A549 (cell line): ENCODE measurements around the gene KIZ. TPM values are rescaled to one million over a fixed set of nuclear protein-coding genes. Genes with fewer than 3 reads are reported as not detected.
A peak's percentile ranks its signal among the peaks of the same experiment; 100 is the strongest.

Experiments used
- ATAC-seq, 2 experiments: fragments of 200-7000 bp in 1 of 2; fragments of >200 bp in 1 of 2; cut with Nextera tagmentation in 1 of 2; cut with Tn5 transposase in 1 of 2; 3 replicates each; pipeline versions ENCODE4 v1.8.0 to v1.9.1; 2018 to 2020; ENCODE audit warnings: mild to moderate bottlenecking in 1 of 2, moderate library complexity in 1 of 2
- CTCF ChIA-PET: fragments of 300-600 bp; sonication (Branson Sonifier 250); formaldehyde crosslinking; extraction: SDS; loops from one replicate; lab custom pipeline; 2021; ENCODE audit warnings: antibody characterized with exemption, inconsistent platforms; lab: Yijun Ruan, JAX
- POLR2A ChIA-PET: fragments of 350-600 bp; formaldehyde crosslinking; extraction: SDS; loops from one replicate; lab custom pipeline; 2021; ENCODE audit warnings: antibody characterized with exemption, inconsistent platforms; lab: Yijun Ruan, JAX
- DNase-seq, 2 experiments: peaks; one replicate each; pipeline versions ENCODE4 v3.0.0 to v3.0.0-alpha.2; 2011 to 2016; ENCODE audit warnings: low read depth in 1 of 2, low spot score in 1 of 2
- FAIRE-seq: peaks from 2 replicates; lab custom pipeline; 2011; peaks lifted over from hg19 to GRCh38; lab: Jason Lieb, UNC
- H3K27ac ChIP-seq, 2 experiments: fragments of >200 bp; sonication (Bioruptor Twin); formaldehyde crosslinking; 3 replicates each; pipeline ENCODE4 v1.5.1; 2016 to 2017
- H3K4me1 ChIP-seq: fragments of >200 bp; sonication (Bioruptor Twin); formaldehyde crosslinking; 3 replicates; pipeline ENCODE4 v1.6.1; 2016
- H3K4me2 ChIP-seq: fragments of >200 bp; sonication (Bioruptor Twin); formaldehyde crosslinking; 3 replicates; pipeline ENCODE4 v1.6.1; 2016
- H3K4me3 ChIP-seq: fragments of >200 bp; sonication (Bioruptor Twin); formaldehyde crosslinking; 3 replicates; pipeline ENCODE4 v1.5.1; 2016
- H3K9me3 ChIP-seq: fragments of >200 bp; sonication (Bioruptor Twin); formaldehyde crosslinking; 3 replicates; pipeline ENCODE4 v1.6.1; 2016
- ATOH8 ChIP-seq: fragments of 250-450 bp; sonication (Bioruptor Pico); IDR thresholded peaks from 2 replicates; pipeline ENCODE4 v1.5.0; 2020; ENCODE audit warnings: low read depth, mild to moderate bottlenecking, moderate library complexity
- CBX2 ChIP-seq: fragments of 200-600 bp; sonication (generic); IDR thresholded peaks from 2 replicates; pipeline ENCODE4 v1.6.1; 2016; ENCODE audit warnings: low read depth, mild to moderate bottlenecking, borderline replicate concordance
- CEBPB ChIP-seq, 2 experiments: fragments of >200 bp in 1 of 2; sonication (Bioruptor Twin) in 1 of 2; formaldehyde crosslinking in 1 of 2; IDR thresholded peaks; 2 replicates each; pipeline ENCODE4 v1.6.1; 2012 to 2016
- CHD2 ChIP-seq: fragments of 150-350 bp; IDR thresholded peaks from 2 replicates; pipeline ENCODE4 v1.6.1; 2014; ENCODE audit warnings: low read length; ENCODE audit not compliant: partially characterized antibody
- CHD4 ChIP-seq: fragments of 200-600 bp; sonication (generic); IDR thresholded peaks from 2 replicates; pipeline ENCODE4 v1.6.1; 2016; ENCODE audit warnings: antibody characterized with exemption, mild to moderate bottlenecking, borderline replicate concordance
- CTCF ChIP-seq: fragments of >200 bp; sonication (Bioruptor Twin); formaldehyde crosslinking; IDR thresholded peaks from 3 replicates; pipeline ENCODE4 v1.5.1; 2016
- EHF ChIP-seq: fragments of 250-450 bp; sonication (Bioruptor Pico); IDR thresholded peaks from 2 replicates; pipeline ENCODE4 v1.5.0; 2020; ENCODE audit warnings: mild to moderate bottlenecking
- EHMT2 ChIP-seq: fragments of 200-600 bp; sonication (generic); IDR thresholded peaks from 2 replicates; pipeline ENCODE4 v1.6.1; 2016; ENCODE audit warnings: antibody characterized with exemption, low read depth, mild to moderate bottlenecking, moderate library complexity
- FOSL2 ChIP-seq, 2 experiments: fragments of 450-650 bp in 1 of 2; fragments of >200 bp in 1 of 2; sonication (Bioruptor Twin) in 1 of 2; formaldehyde crosslinking; IDR thresholded peaks; 2 replicates each; pipeline versions ENCODE4 v1.5.0 to v1.6.1; 2016 to 2020; ENCODE audit warnings: mild to moderate bottlenecking in 1 of 2, moderate library complexity in 1 of 2
- FOXS1 ChIP-seq: fragments of 250-450 bp; sonication (Bioruptor Pico); IDR thresholded peaks from 2 replicates; pipeline ENCODE4 v1.5.0; 2020; ENCODE audit warnings: mild to moderate bottlenecking, moderate library complexity
- GATA3 ChIP-seq: IDR thresholded peaks from 2 replicates; pipeline ENCODE4 v1.6.1; 2012; ENCODE audit warnings: borderline replicate concordance
- HEYL ChIP-seq: fragments of 250-450 bp; sonication (Bioruptor Pico); IDR thresholded peaks from 2 replicates; pipeline ENCODE4 v1.8.0; 2021; ENCODE audit warnings: mild to moderate bottlenecking, moderate library complexity
- HOXB13 ChIP-seq: fragments of 250-450 bp; sonication (Bioruptor Pico); IDR thresholded peaks from 2 replicates; pipeline ENCODE4 v1.5.0; 2020; ENCODE audit warnings: low read depth, mild to moderate bottlenecking, moderate library complexity
- JUNB ChIP-seq: fragments of >200 bp; sonication (Bioruptor Twin); formaldehyde crosslinking; IDR thresholded peaks from 2 replicates; pipeline ENCODE4 v1.6.1; 2016
- KDM5A ChIP-seq: fragments of 200-600 bp; sonication (generic); IDR thresholded peaks from 2 replicates; pipeline ENCODE4 v1.6.1; 2016; ENCODE audit warnings: antibody characterized with exemption, mild to moderate bottlenecking
- MAZ ChIP-seq: fragments of 150-350 bp; IDR thresholded peaks from 2 replicates; pipeline ENCODE4 v1.6.1; 2014; ENCODE audit warnings: antibody characterized with exemption, low read depth, low read length, borderline replicate concordance
- MYC ChIP-seq: IDR thresholded peaks from 2 replicates; pipeline ENCODE4 v1.6.1; 2012; ENCODE audit warnings: mild to moderate bottlenecking, inconsistent platforms, low read length, improper control_type of control experiment, borderline replicate concordance
- PHF8 ChIP-seq: fragments of 200-600 bp; sonication (generic); IDR thresholded peaks from 2 replicates; pipeline ENCODE4 v1.6.1; 2016; ENCODE audit warnings: low read depth, mild to moderate bottlenecking, antibody characterized with exemption, moderate library complexity, borderline replicate concordance
- RAD21 ChIP-seq, 2 experiments: fragments of >200 bp in 1 of 2; sonication (Bioruptor Twin) in 1 of 2; formaldehyde crosslinking in 1 of 2; IDR thresholded peaks in 1 of 2; conservative IDR thresholded peaks in 1 of 2; 2 replicates in 1 of 2; 3 replicates in 1 of 2; pipeline ENCODE4 v1.6.1; 2012 to 2018; ENCODE audit warnings: inconsistent platforms in 1 of 2
- SMC3 ChIP-seq: fragments of >200 bp; sonication (Bioruptor Twin); formaldehyde crosslinking; IDR thresholded peaks from 3 replicates; pipeline ENCODE4 v1.6.1; 2018; ENCODE audit warnings: inconsistent platforms
- TFCP2L1 ChIP-seq: fragments of 250-450 bp; sonication (Bioruptor Pico); IDR thresholded peaks from 2 replicates; pipeline ENCODE4 v1.5.0; 2021; ENCODE audit warnings: mild to moderate bottlenecking
- TP53 ChIP-seq: fragments of 250-450 bp; sonication (Bioruptor Pico); IDR thresholded peaks from 2 replicates; pipeline ENCODE4 v1.5.0; 2021; ENCODE audit warnings: mild to moderate bottlenecking, moderate library complexity
- ZC3H11A ChIP-seq: fragments of 450-650 bp; IDR thresholded peaks from 2 replicates; pipeline ENCODE4 v1.6.1; 2014; ENCODE audit warnings: antibody characterized with exemption, mild to moderate bottlenecking
- ZFP36 ChIP-seq: fragments of 450-650 bp; IDR thresholded peaks from 2 replicates; pipeline ENCODE4 v1.6.1; 2014; ENCODE audit warnings: borderline replicate concordance; ENCODE audit not compliant: partially characterized antibody
- WGBS: methylation state at CpG from one replicate; pipeline ENCODE4 v1.1.6; 2017; ENCODE audit errors: missing lambda C conversion rate; 5-methylcytosine and 5-hydroxymethylcytosine counted together
- polyA plus RNA-seq, 4 experiments: library from polyadenylated mRNA; depleted of rRNA in 3 of 4; stranded (reverse); fragments of >200 nt; fragmentation: RNase III in 1 of 4; extraction: RNeasy Plus Mini Kit Qiagen cat#74134 plus additional on column Dnase treatment in 1 of 4; gene quantifications; 2 replicates in 3 of 4; 3 replicates in 1 of 4; pipeline ENCODE4 v1.2.3, GENCODE V29; 2011 to 2017
- TF ChIP-seq, protein P1 (sequence below): fragments of 150-350 bp; IDR thresholded peaks from 2 replicates; pipeline ENCODE4 v1.6.1; 2014; ENCODE audit warnings: low read depth, mild to moderate bottlenecking, low read length

The KIZ gene
- polyA plus RNA-seq, 2 of the 4 experiments (the other 2 are of a cell fraction): 6.3 to 19.1 TPM

- no peak for ATAC-seq
- DNase-seq: no peak
- Histone ChIP-seq H3K4me2 (no peak overlapping the region), H3K27ac (no peak overlapping the region), H3K4me1 (no peaks in the 10 kb centered on the region), H3K9me3 (no peaks in the 10 kb centered on the region), H3K4me3 (no peak overlapping the region)
- ChIA-PET POLR2A (no interaction called here), CTCF (no interaction called here)
- peak; percentile 39 for FAIRE-seq
- TF ChIP-seq GATA3 (no peak), CHD4 (no peak), TP53 (CRISPR knock-in tag) (no peak)
- WGBS: 83% methylated on average over 6 of the region's 6 CpGs
Observed at GRCh38 chr20:21159658-21160380, 33.9 kb downstream of the KIZ start.

GRCh38 chr20:21161926-21162325 is 36.0 kb downstream of the KIZ start:
- ChIA-PET POLR2A (no interaction called here), CTCF (no interaction called here)
- ATAC-seq: no peak
- H3K4me1 ChIP-seq: no peaks in the 10 kb centered on the region
- TF ChIP-seq CBX2 (no peak), JUNB (no peak), ATOH8 (no peak), EHMT2 (no peak), MYC (no peak), SMC3 (no peak), EHF (CRISPR knock-in tag) (no peak), TFCP2L1 (CRISPR knock-in tag) (no peak), ZC3H11A (no peak), KDM5A (no peak)
- TF ChIP-seq, protein P1, sequence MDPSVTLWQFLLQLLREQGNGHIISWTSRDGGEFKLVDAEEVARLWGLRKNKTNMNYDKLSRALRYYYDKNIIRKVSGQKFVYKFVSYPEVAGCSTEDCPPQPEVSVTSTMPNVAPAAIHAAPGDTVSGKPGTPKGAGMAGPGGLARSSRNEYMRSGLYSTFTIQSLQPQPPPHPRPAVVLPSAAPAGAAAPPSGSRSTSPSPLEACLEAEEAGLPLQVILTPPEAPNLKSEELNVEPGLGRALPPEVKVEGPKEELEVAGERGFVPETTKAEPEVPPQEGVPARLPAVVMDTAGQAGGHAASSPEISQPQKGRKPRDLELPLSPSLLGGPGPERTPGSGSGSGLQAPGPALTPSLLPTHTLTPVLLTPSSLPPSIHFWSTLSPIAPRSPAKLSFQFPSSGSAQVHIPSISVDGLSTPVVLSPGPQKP: no peak
- H3K4me2 ChIP-seq: no peak overlapping the region
- H3K9me3 ChIP-seq: no peaks in the 10 kb centered on the region
- H3K27ac ChIP-seq: no peak overlapping the region
- FAIRE-seq: no peak
- no peak for DNase-seq
- no peak overlapping the region for H3K4me3 ChIP-seq
- 89% methylated on average over 5 of the region's 5 CpGs for WGBS

GRCh38 chr20:21162631-21163030 is 36.7 kb downstream of the KIZ start:
- Histone ChIP-seq H3K4me2 (no peak overlapping the region), H3K27ac (no peak overlapping the region), H3K9me3 (no peaks in the 10 kb centered on the region), H3K4me3 (no peak overlapping the region), H3K4me1 (no peaks in the 10 kb centered on the region)
- ATAC-seq: no peak
- TF ChIP-seq, protein P1: no peak
- TF ChIP-seq PHF8: no peak
- FAIRE-seq: no peak
- no peak for DNase-seq
- 65% methylated on average over 3 of the region's 3 CpGs for WGBS
- POLR2A ChIA-PET: no interaction called here
- CTCF ChIA-PET: interaction anchor here (1.0 kb wide), 1 partner anchor 73 kb away, joined by 3 read pairs; no protein-coding TSS in a partner anchor

GRCh38 chr20:21166801-21167200 is 40.9 kb downstream of the KIZ start:
- Histone ChIP-seq H3K4me2 (no peak overlapping the region), H3K4me1 (no peaks in the 10 kb centered on the region), H3K27ac (no peak overlapping the region), H3K9me3 (no peaks in the 10 kb centered on the region), H3K4me3 (no peak overlapping the region)
- 95% methylated on average over 2 of the region's 2 CpGs for WGBS
- CTCF ChIA-PET: no interaction called here
- FAIRE-seq: no peak
- DNase-seq: no peak
- POLR2A ChIA-PET: no interaction called here
- no peak for ATAC-seq
- TF ChIP-seq HOXB13 (CRISPR knock-in tag) (no peak), TFCP2L1 (CRISPR knock-in tag) (no peak), EHMT2 (no peak), HEYL (CRISPR knock-in tag) (no peak), CEBPB (IDR thresholded peaks at IDR 0.05) (no peak), FOSL2 (IDR thresholded peaks at IDR 0.05) (no peak), FOSL2 (CRISPR knock-in tag; IDR thresholded peaks at IDR 0.05) (no peak), CHD4 (no peak), EHF (CRISPR knock-in tag) (no peak), RAD21 (conservative IDR thresholded peaks at IDR 0.05 in 1 of 2, IDR thresholded peaks at IDR 0.05 in 1 of 2) (no peak), MAZ (no peak), JUNB (no peak), TP53 (CRISPR knock-in tag) (no peak), FOXS1 (CRISPR knock-in tag) (no peak), CTCF (no peak), CHD2 (no peak), ZFP36 (no peak)
